Esophagus squamous epithelium (tissue), 4 donors: ENCODE data around the gene SLC47A1.
"Not testable (repeated sequence)": the region's sequence is repeated elsewhere in the genome, so short reads cannot be mapped to it uniquely, and the experiment has no call there.

Experiments
- POLR2A ChIP-seq, 4 donors: fragments of 450-650 bp; IDR thresholded peaks; one replicate each; pipeline ENCODE4 v1.6.1; 2017; ENCODE audit warnings: antibody characterized with exemption in 4 of 4, mild to moderate bottlenecking in 4 of 4, moderate library complexity in 3 of 4
- TF ChIP-seq, protein P1 (sequence below), 6 experiments: fragments of 450-650 bp in 4 of 6; fragments of 200-600 bp in 2 of 6; sonication (generic) in 2 of 6; IDR thresholded peaks; one replicate each; pipeline ENCODE4 v1.5.1; 2016 to 2019; ENCODE audit warnings: antibody characterized with exemption in 6 of 6, mild to moderate bottlenecking in 4 of 6, moderate library complexity in 4 of 6

DNA sequence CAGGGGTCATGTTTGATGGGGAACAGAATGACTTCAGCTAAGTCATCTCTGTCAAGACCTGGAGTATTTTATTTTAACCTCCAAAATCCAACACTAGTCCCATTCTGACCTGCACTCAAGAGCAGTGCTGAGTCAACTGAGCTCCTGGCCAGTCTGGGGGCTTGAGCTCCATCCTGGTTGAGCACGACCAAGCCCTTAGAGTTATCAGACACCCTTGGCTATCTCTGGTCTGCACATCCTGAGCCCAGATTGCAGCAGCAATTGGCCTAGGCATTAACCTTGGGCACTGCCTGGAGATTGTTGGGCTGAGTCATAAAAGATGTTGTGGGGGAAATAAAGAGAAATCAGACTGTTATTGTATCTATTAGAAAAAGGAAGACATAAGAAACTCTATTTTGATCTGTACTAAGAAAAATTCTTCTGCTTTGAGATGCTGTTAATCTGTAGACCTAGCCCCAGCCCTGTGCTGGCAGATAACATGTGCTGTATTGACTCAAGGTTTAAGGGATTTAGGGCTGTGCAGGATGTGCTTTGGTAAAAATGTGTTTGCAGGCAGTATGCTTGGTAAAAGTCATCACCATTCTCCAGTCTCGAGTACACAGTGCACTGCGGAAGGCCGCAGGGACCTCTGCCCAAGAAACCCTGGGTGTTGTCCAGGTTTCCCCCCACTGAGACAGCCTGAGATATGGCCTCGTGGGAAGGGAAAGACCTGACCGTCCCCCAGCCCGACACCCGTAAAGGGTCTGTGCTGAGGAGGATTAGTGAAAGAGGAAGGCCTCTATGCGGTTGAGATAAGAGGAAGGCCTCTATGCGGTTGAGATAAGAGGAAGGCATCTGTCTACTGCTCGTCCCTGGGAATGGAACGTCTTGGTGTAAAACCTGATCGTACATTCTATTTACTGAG, 14.0 kb upstream of the SLC47A1 start:
- not testable (repeated sequence) for TF ChIP-seq POLR2A (IDR thresholded peaks at IDR 0.05)
- TF ChIP-seq, protein P1, sequence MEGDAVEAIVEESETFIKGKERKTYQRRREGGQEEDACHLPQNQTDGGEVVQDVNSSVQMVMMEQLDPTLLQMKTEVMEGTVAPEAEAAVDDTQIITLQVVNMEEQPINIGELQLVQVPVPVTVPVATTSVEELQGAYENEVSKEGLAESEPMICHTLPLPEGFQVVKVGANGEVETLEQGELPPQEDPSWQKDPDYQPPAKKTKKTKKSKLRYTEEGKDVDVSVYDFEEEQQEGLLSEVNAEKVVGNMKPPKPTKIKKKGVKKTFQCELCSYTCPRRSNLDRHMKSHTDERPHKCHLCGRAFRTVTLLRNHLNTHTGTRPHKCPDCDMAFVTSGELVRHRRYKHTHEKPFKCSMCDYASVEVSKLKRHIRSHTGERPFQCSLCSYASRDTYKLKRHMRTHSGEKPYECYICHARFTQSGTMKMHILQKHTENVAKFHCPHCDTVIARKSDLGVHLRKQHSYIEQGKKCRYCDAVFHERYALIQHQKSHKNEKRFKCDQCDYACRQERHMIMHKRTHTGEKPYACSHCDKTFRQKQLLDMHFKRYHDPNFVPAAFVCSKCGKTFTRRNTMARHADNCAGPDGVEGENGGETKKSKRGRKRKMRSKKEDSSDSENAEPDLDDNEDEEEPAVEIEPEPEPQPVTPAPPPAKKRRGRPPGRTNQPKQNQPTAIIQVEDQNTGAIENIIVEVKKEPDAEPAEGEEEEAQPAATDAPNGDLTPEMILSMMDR (IDR thresholded peaks at IDR 0.05), result not testable (repeated sequence)
